Heart right ventricle (tissue), 16 donors: ENCODE results near the gene POMT2. TPM values are rescaled to one million over a fixed set of nuclear protein-coding genes. Genes with fewer than 3 reads are reported as not detected.

ENCODE experiments used
- ATAC-seq, 8 donors: fragments of 200-7000 bp; cut with Tn5 transposase; one replicate each; pipeline ENCODE4 v1.9.1; 2020; ENCODE audit warnings: mild to moderate bottlenecking in 8 of 8, moderate library complexity in 8 of 8, moderate number of reproducible peaks in 1 of 8
- DNase-seq, 2 donors: peaks; one replicate each; pipeline ENCODE4 v3.0.0-alpha.2; 2020
- H3K27ac ChIP-seq, 10 donors: fragments of 200-600 bp; sonication (generic) in 2 of 10; one replicate each; pipeline versions ENCODE4 v1.5.0 to v1.8.0; 2020 to 2022; ENCODE audit warnings: mild to moderate bottlenecking in 3 of 10
- H3K27me3 ChIP-seq, 7 donors: fragments of 200-600 bp; one replicate each; pipeline ENCODE4 v1.8.0; 2021 to 2022; ENCODE audit warnings: mild to moderate bottlenecking in 2 of 7
- H3K36me3 ChIP-seq, 9 donors: fragments of 200-600 bp; sonication (generic) in 1 of 9; one replicate each; pipeline versions ENCODE4 v1.5.0 to v1.8.0; 2020 to 2022; ENCODE audit warnings: mild to moderate bottlenecking in 2 of 9
- H3K4me1 ChIP-seq, 9 donors: fragments of 200-600 bp; sonication (generic) in 1 of 9; one replicate each; pipeline versions ENCODE4 v1.5.0 to v1.8.0; 2020 to 2022; ENCODE audit warnings: mild to moderate bottlenecking in 4 of 9
- H3K4me3 ChIP-seq, 10 donors: fragments of 200-600 bp; sonication (generic) in 2 of 10; one replicate each; pipeline versions ENCODE4 v1.5.0 to v1.8.0; 2020 to 2022; ENCODE audit warnings: mild to moderate bottlenecking in 7 of 10, moderate library complexity in 2 of 10
- H3K9me3 ChIP-seq, 11 donors: fragments of 200-600 bp in 10 of 11; sonication (generic) in 2 of 11; one replicate each; pipeline versions ENCODE4 v1.5.0 to v1.8.0; 2013 to 2022; ENCODE audit warnings: mild to moderate bottlenecking in 2 of 11, control low read depth in 1 of 11, moderate library complexity in 1 of 11
- CTCF ChIP-seq, 9 donors: fragments of 200-600 bp; sonication (generic) in 2 of 9; IDR thresholded peaks; one replicate each; pipeline versions ENCODE4 v1.5.0 to v1.8.0; 2021 to 2022; ENCODE audit warnings: antibody characterized with exemption in 9 of 9, mild to moderate bottlenecking in 5 of 9, moderate library complexity in 1 of 9
- WGBS, 2 donors: extraction: QIAGEN DNeasy Blood & Tissue Kit; methylation state at CpG; one replicate each; pipeline ENCODE4 v1.1.7; 2013; ENCODE audit warnings: inconsistent platforms in 1 of 2; 5-methylcytosine and 5-hydroxymethylcytosine counted together
- intact Hi-C, 10 donors: fragments of 100-400 bp; cut with DNase I; formaldehyde crosslinking; loops; one replicate each; pipeline versions ENCODE4 v1.11.1 to v1.14.2; 2022
- polyA plus RNA-seq, 2 donors: library from polyadenylated mRNA; stranded (reverse); fragments of 200-250 nt; gene quantifications; one replicate each; pipeline ENCODE4 v1.2.3, GENCODE V29; 2013
- total RNA-seq, 10 donors: library from RNA; stranded (reverse); fragmentation: NEBNext Ultra II Directional in 3 of 10; extraction: Animal tissue kit (Norgen Biotek cat#: 25700) in 3 of 10; gene quantifications; one replicate each; pipeline versions ENCODE4 v1.2.1 to v1.2.4, GENCODE V29; 2021 to 2023
- donor health status: Arrhythmogenic right ventricular cardiomyopathy.
- donor health status: ischemic (EF 13 %, LVEDD 7.1; RV severe dilation, severe dysfunction).
- donor health status: healthy with polysubstance abuse.
- donor health status: DM: no; HTN: yes; CAD: no.
- donor health status: DM: no; HTN: no; CAD: no.
- donor health status: ischemic (EF 25% LVEDD 6.9; RV normal size, moderate dysfunction).
- donor health status: ischemic (EF 25% LVEDD 5.7; RV mildly dilated, moderate dysfunction).
- donor health status: healthy.
- donor health status: DM: yes; HTN: yes; CAD: no.
- donor health status: Ischemic cardiomyopathy.
- donor health status: ischemic (EF 35%, LVEDD 5.7; RV mildly dilated, moderate dysfunction).
- donor health status: nonischemic (EF 11% LVEDD 7.7; RV severe dilation, severe dysfunction).
- donor health status: DM: yes; HTN: yes; CAD: no.
- donor health status: PGD.
- donor health status: ischemic (EF 29% LVEDD 5.4; RV normal size, mild dysfunction).
- donor health status: nonischemic (EF 23%, LVEDD 6.1; RV moderate dilation, normal function).

POMT2 gene
- total and polyA plus RNA-seq, 12 donors, result 10.5 to 23.4 (median 16.9) TPM

GRCh38 chr14:77273796-77274195, 46.9 kb downstream of the POMT2 start:
- TF ChIP-seq CTCF (IDR thresholded peaks at IDR 0.05), result no peak
- peaks cover 0 to 6% (median 0%) of the 10 kb centered on the region in 11 donors for H3K9me3 ChIP-seq
- peaks cover 0 to 28% (median 0%) of the 10 kb centered on the region in 9 donors for H3K36me3 ChIP-seq
- 65 to 82% methylated on average over 4 of the region's 4 CpGs for WGBS, 2 donors
- H3K27me3 ChIP-seq, result peaks cover 7 to 43% (median 39%) of the 10 kb centered on the region in 7 donors
- H3K4me1 ChIP-seq, result no peaks in the 10 kb centered on the region
- DNase-seq (no peak), ATAC-seq (no peak)
- H3K27ac ChIP-seq, result no peak overlapping the region
- no peak overlapping the region for H3K4me3 ChIP-seq
- intact Hi-C loops, result no loop called here

- Histone ChIP-seq H3K4me3 (no peak overlapping the region), H3K36me3 (peaks cover 0 to 13% (median 0%) of the 10 kb centered on the region in 9 donors), H3K4me1 (no peaks in the 10 kb centered on the region), H3K27ac (no peak overlapping the region), H3K9me3 (peaks cover 0 to 13% (median 0%) of the 10 kb centered on the region in 11 donors), H3K27me3 (peaks cover 7 to 57% (median 53%) of the 10 kb centered on the region in 7 donors)
- ATAC-seq (no peak), DNase-seq (no peak)
- intact Hi-C loops, result no loop called here
- WGBS, 2 donors, result 88 to 91% methylated on average over 4 of the region's 4 CpGs
- no peak for TF ChIP-seq CTCF (IDR thresholded peaks at IDR 0.05)
These were observed 48.4 kb downstream of the POMT2 start for GRCh38 chr14:77272261-77272660.

- H3K9me3 ChIP-seq, result peaks cover 0 to 13% (median 0%) of the 10 kb centered on the region in 11 donors
- intact Hi-C loops, result no loop called here
- no peak within 1 kb of the TSS for H3K4me3 ChIP-seq
- no peaks in the 10 kb centered on the region for H3K4me1 ChIP-seq
- WGBS, 2 donors, result 10 to 13% methylated on average over 35 to 38 of the region's 38 CpGs
- no peak for ATAC-seq
- TF ChIP-seq CTCF (IDR thresholded peaks at IDR 0.05), result no peak
- no peak within 1 kb of the TSS for H3K27ac ChIP-seq
- DNase-seq, result no peak
- H3K36me3 ChIP-seq, result peaks cover 0 to 2% (median 0%) of the 10 kb centered on the region in 9 donors
- H3K27me3 ChIP-seq, result peaks cover 7 to 62% (median 57%) of the 10 kb centered on the region in 7 donors
These were observed 49.5 kb downstream of the POMT2 start, which contains the start of gene NGB for GRCh38 chr14:77271113-77271710. NGB (minus strand) TSS chr14:77271206; CDS start chr14:77270937, 269 bp downstream.

GRCh38 chr14:77270361-77271112, 50.1 kb downstream of the POMT2 start:
- H3K27ac ChIP-seq, result no peak overlapping the region
- DNase-seq, result no peak
- 3% methylated on average over 74 to 84 of the region's 84 CpGs for WGBS, 2 donors
- H3K9me3 ChIP-seq, result peaks cover 0 to 13% (median 0%) of the 10 kb centered on the region in 11 donors
- TF ChIP-seq CTCF (IDR thresholded peaks at IDR 0.05), result no peak
- H3K4me3 ChIP-seq, result no peak overlapping the region
- intact Hi-C loops, result no loop called here
- no peaks in the 10 kb centered on the region for H3K36me3 ChIP-seq
- no peak for ATAC-seq
- H3K4me1 ChIP-seq, result no peaks in the 10 kb centered on the region
- peaks cover 7 to 67% (median 57%) of the 10 kb centered on the region in 7 donors for H3K27me3 ChIP-seq
